ENCODE data around the gene LCTL. TPM values are rescaled to one million over a fixed set of nuclear protein-coding genes. Genes with fewer than 3 reads are reported as not detected.

LCTL gene
- total RNA-seq, 1 donor from 2014 or later: 12.8 TPM

- Histone ChIP-seq H4K20me1 (ENCODE audit: insufficient read depth, low read length) (no peaks in the 10 kb centered on the region), H3K36me3 (ENCODE audit: insufficient read depth, low read length) (no peaks in the 10 kb centered on the region), H3K27ac (ENCODE audit: low read depth, low read length) (no peak overlapping the region), H3K4me1 (ENCODE audit: insufficient read depth, low read length) (no peaks in the 10 kb centered on the region), H3K79me2 (ENCODE audit: insufficient read depth, low read length) (no peaks in the 10 kb centered on the region), H3K4me2 (ENCODE audit: low read length) (no peak overlapping the region), H3K27me3 (ENCODE audit: insufficient read depth, low read length) (peaks cover 5% of the 10 kb centered on the region), H3K9ac (ENCODE audit: low read length) (no peak overlapping the region), H3K9me3 (ENCODE audit: insufficient read depth, low read depth, low read length) (no peaks in the 10 kb centered on the region), H3K4me3 (ENCODE audit: insufficient read depth, low read depth, low read length) (no peak overlapping the region), H2AFZ (ENCODE audit: low read depth, low read length) (no peak overlapping the region)
- H3K9me3 Mint-ChIP-seq (ENCODE audit: unreplicated experiment): no peaks in the 10 kb centered on the region
- H3K27me3 Mint-ChIP-seq (ENCODE audit: low read depth, unreplicated experiment): peaks cover 36% of the 10 kb centered on the region
- no peaks in the 10 kb centered on the region for H3K36me3 Mint-ChIP-seq (ENCODE audit: low read depth, unreplicated experiment)
- FAIRE-seq: no peak
- TF ChIP-seq EZH2 (IDR thresholded peaks at IDR 0.05; ENCODE audit: insufficient read depth, low read length) (no peak), CTCF (IDR thresholded peaks at IDR 0.05; ENCODE audit: insufficient read depth, low read depth, low read length) (no peak)
- no peak overlapping the region for H3K4me3 Mint-ChIP-seq (ENCODE audit: unreplicated experiment)
- peaks cover 1% of the 10 kb centered on the region for H3K4me1 Mint-ChIP-seq (ENCODE audit: low read depth, unreplicated experiment)
- H3K27ac Mint-ChIP-seq (ENCODE audit: unreplicated experiment): no peak overlapping the region
- no peak for DNase-seq (ENCODE audit: low read depth)
Measured at GRCh38 chr15:66588971-66589370, 23.2 kb upstream of the LCTL start.

GRCh38 chr15:66588537-66588936, 22.7 kb upstream of the LCTL start:
- Histone ChIP-seq H3K27ac (ENCODE audit: low read depth, low read length) (no peak overlapping the region), H3K4me3 (ENCODE audit: insufficient read depth, low read depth, low read length) (no peak overlapping the region), H3K9me3 (ENCODE audit: insufficient read depth, low read depth, low read length) (no peaks in the 10 kb centered on the region), H3K4me2 (ENCODE audit: low read length) (no peak overlapping the region), H3K36me3 (ENCODE audit: insufficient read depth, low read length) (no peaks in the 10 kb centered on the region), H4K20me1 (ENCODE audit: insufficient read depth, low read length) (no peaks in the 10 kb centered on the region), H3K9ac (ENCODE audit: low read length) (no peak overlapping the region), H2AFZ (ENCODE audit: low read depth, low read length) (no peak overlapping the region), H3K79me2 (ENCODE audit: insufficient read depth, low read length) (no peaks in the 10 kb centered on the region), H3K4me1 (ENCODE audit: insufficient read depth, low read length) (no peaks in the 10 kb centered on the region), H3K27me3 (ENCODE audit: insufficient read depth, low read length) (peaks cover 5% of the 10 kb centered on the region)
- no peaks in the 10 kb centered on the region for H3K36me3 Mint-ChIP-seq (ENCODE audit: low read depth, unreplicated experiment)
- H3K4me1 Mint-ChIP-seq (ENCODE audit: low read depth, unreplicated experiment): peaks cover 1% of the 10 kb centered on the region
- H3K27me3 Mint-ChIP-seq (ENCODE audit: low read depth, unreplicated experiment): peaks cover 31% of the 10 kb centered on the region
- H3K4me3 Mint-ChIP-seq (ENCODE audit: unreplicated experiment): no peak overlapping the region
- no peak for DNase-seq (ENCODE audit: low read depth)
- H3K27ac Mint-ChIP-seq (ENCODE audit: unreplicated experiment): no peak overlapping the region
- no peaks in the 10 kb centered on the region for H3K9me3 Mint-ChIP-seq (ENCODE audit: unreplicated experiment)
- no peak for FAIRE-seq
- TF ChIP-seq EZH2 (IDR thresholded peaks at IDR 0.05; ENCODE audit: insufficient read depth, low read length) (no peak), CTCF (IDR thresholded peaks at IDR 0.05; ENCODE audit: insufficient read depth, low read depth, low read length) (peak; percentile 15)

GRCh38 chr15:66587749-66588148, 22.0 kb upstream of the LCTL start:
- Mint-ChIP-seq H3K27me3 (ENCODE audit: low read depth, unreplicated experiment) (peaks cover 24% of the 10 kb centered on the region), H3K36me3 (ENCODE audit: low read depth, unreplicated experiment) (no peaks in the 10 kb centered on the region), H3K4me3 (ENCODE audit: unreplicated experiment) (no peak overlapping the region), H3K27ac (ENCODE audit: unreplicated experiment) (no peak overlapping the region), H3K4me1 (ENCODE audit: low read depth, unreplicated experiment) (peaks cover under 1% of the 10 kb centered on the region), H3K9me3 (ENCODE audit: unreplicated experiment) (no peaks in the 10 kb centered on the region)
- Histone ChIP-seq H3K4me3 (ENCODE audit: insufficient read depth, low read depth, low read length) (no peak overlapping the region), H3K9me3 (ENCODE audit: insufficient read depth, low read depth, low read length) (no peaks in the 10 kb centered on the region), H3K36me3 (ENCODE audit: insufficient read depth, low read length) (no peaks in the 10 kb centered on the region), H3K9ac (ENCODE audit: low read length) (no peak overlapping the region), H3K4me2 (ENCODE audit: low read length) (no peak overlapping the region), H3K27me3 (ENCODE audit: insufficient read depth, low read length) (peaks cover 5% of the 10 kb centered on the region), H3K79me2 (ENCODE audit: insufficient read depth, low read length) (no peaks in the 10 kb centered on the region), H2AFZ (ENCODE audit: low read depth, low read length) (no peak overlapping the region), H4K20me1 (ENCODE audit: insufficient read depth, low read length) (no peaks in the 10 kb centered on the region), H3K27ac (ENCODE audit: low read depth, low read length) (no peak overlapping the region), H3K4me1 (ENCODE audit: insufficient read depth, low read length) (no peaks in the 10 kb centered on the region)
- FAIRE-seq (no peak), DNase-seq (ENCODE audit: low read depth) (no peak)
- no peak for TF ChIP-seq EZH2 (IDR thresholded peaks at IDR 0.05; ENCODE audit: insufficient read depth, low read length)
- no peak for TF ChIP-seq CTCF (IDR thresholded peaks at IDR 0.05; ENCODE audit: insufficient read depth, low read depth, low read length)
